ENCODE data around the gene SERPINE1.

GRCh38 chr7:101109368-101109767 lies 17.5 kb upstream of the SERPINE1 start:
- TF ChIP-seq, protein P1, sequence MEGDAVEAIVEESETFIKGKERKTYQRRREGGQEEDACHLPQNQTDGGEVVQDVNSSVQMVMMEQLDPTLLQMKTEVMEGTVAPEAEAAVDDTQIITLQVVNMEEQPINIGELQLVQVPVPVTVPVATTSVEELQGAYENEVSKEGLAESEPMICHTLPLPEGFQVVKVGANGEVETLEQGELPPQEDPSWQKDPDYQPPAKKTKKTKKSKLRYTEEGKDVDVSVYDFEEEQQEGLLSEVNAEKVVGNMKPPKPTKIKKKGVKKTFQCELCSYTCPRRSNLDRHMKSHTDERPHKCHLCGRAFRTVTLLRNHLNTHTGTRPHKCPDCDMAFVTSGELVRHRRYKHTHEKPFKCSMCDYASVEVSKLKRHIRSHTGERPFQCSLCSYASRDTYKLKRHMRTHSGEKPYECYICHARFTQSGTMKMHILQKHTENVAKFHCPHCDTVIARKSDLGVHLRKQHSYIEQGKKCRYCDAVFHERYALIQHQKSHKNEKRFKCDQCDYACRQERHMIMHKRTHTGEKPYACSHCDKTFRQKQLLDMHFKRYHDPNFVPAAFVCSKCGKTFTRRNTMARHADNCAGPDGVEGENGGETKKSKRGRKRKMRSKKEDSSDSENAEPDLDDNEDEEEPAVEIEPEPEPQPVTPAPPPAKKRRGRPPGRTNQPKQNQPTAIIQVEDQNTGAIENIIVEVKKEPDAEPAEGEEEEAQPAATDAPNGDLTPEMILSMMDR (IDR thresholded peaks at IDR 0.05): no peak
- no peak for TF ChIP-seq POLR2A (IDR thresholded peaks at IDR 0.05)

All from lower leg skin (tissue), 3 donors.